ENCODE results near the gene CDKAL1. TPM values are rescaled to one million over a fixed set of nuclear protein-coding genes. Genes with fewer than 3 reads are reported as not detected.

The CDKAL1 gene
- total RNA-seq, 1 experiment from 2014 or later, result 16.1 TPM

- Histone ChIP-seq H3K36me3 (ENCODE audit: low read depth) (no peaks in the 10 kb centered on the region), H3K27ac (no peak overlapping the region), H3K4me3 (no peak overlapping the region), H3K79me2 (ENCODE audit: low read depth) (no peaks in the 10 kb centered on the region), H3K9me2 (ENCODE audit: insufficient read depth) (no peaks in the 10 kb centered on the region), H4K20me1 (ENCODE audit: insufficient read depth) (no peaks in the 10 kb centered on the region), H2AFZ (no peak overlapping the region), H3K4me1 (replicated peaks; ENCODE audit: insufficient read depth) (peaks cover 10% of the 10 kb centered on the region; the same call in 1 of the 2 replicates), H3K27me3 (ENCODE audit: insufficient read depth, low read depth) (no peaks in the 10 kb centered on the region), H3F3A (ENCODE audit: insufficient read depth, low read depth) (no peaks in the 10 kb centered on the region), H3K9me3 (ENCODE audit: insufficient read depth, low read depth) (no peaks in the 10 kb centered on the region), H3K4me2 (no peak overlapping the region)
- intact Hi-C loops (cut with micrococcal nuclease; ENCODE audit: unreplicated experiment), result no loop called here
- no peak for DNase-seq
- CTCF ChIA-PET, result no interaction called here
- TF ChIP-seq EZH2 (IDR thresholded peaks at IDR 0.05; ENCODE audit: low read depth), result no peak
- TF ChIP-seq CTCF (conservative IDR thresholded peaks at IDR 0.05), result no peak
- no TSS peak for BruUV-seq (replicated peaks)
- POLR2A ChIA-PET (ENCODE audit: unreplicated experiment), result no interaction called here
These were observed 41.6 kb downstream of the CDKAL1 start for GRCh38 chr6:20575704-20576451.

GRCh38 chr6:20577173-20577688 lies 43.0 kb downstream of the CDKAL1 start:
- BruUV-seq (replicated peaks), result no TSS peak
- DNase-seq, result no peak
- Histone ChIP-seq H3K27me3 (ENCODE audit: insufficient read depth, low read depth) (no peaks in the 10 kb centered on the region), H3F3A (ENCODE audit: insufficient read depth, low read depth) (no peaks in the 10 kb centered on the region), H3K9me3 (ENCODE audit: insufficient read depth, low read depth) (no peaks in the 10 kb centered on the region), H3K4me1 (replicated peaks; ENCODE audit: insufficient read depth) (peaks cover 10% of the 10 kb centered on the region; the same call in 1 of the 2 replicates), H3K9me2 (ENCODE audit: insufficient read depth) (no peaks in the 10 kb centered on the region), H3K36me3 (ENCODE audit: low read depth) (no peaks in the 10 kb centered on the region), H4K20me1 (ENCODE audit: insufficient read depth) (no peaks in the 10 kb centered on the region), H3K79me2 (ENCODE audit: low read depth) (no peaks in the 10 kb centered on the region), H3K27ac (no peak overlapping the region), H3K4me2 (no peak overlapping the region), H2AFZ (no peak overlapping the region), H3K4me3 (no peak overlapping the region)
- CTCF ChIA-PET, result no interaction called here
- TF ChIP-seq CTCF (conservative IDR thresholded peaks at IDR 0.05) (no peak), EZH2 (IDR thresholded peaks at IDR 0.05; ENCODE audit: low read depth) (no peak)
- intact Hi-C loops (cut with micrococcal nuclease; ENCODE audit: unreplicated experiment), result no loop called here
- POLR2A ChIA-PET (ENCODE audit: unreplicated experiment), result no interaction called here

GRCh38 chr6:20581070-20581469 lies 46.8 kb downstream of the CDKAL1 start:
- intact Hi-C loops (cut with micrococcal nuclease; ENCODE audit: unreplicated experiment), result no loop called here
- no peak overlapping the region for H3K27ac ChIP-seq
- DNase-seq, result no peak
- no peaks in the 10 kb centered on the region for H3K27me3 ChIP-seq (ENCODE audit: insufficient read depth, low read depth)
- no peaks in the 10 kb centered on the region for H3K9me2 ChIP-seq (ENCODE audit: insufficient read depth)
- no peaks in the 10 kb centered on the region for H3K79me2 ChIP-seq (ENCODE audit: low read depth)
- CTCF ChIA-PET, result no interaction called here
- H3K9me3 ChIP-seq (ENCODE audit: insufficient read depth, low read depth), result no peaks in the 10 kb centered on the region
- H3F3A ChIP-seq (ENCODE audit: insufficient read depth, low read depth), result no peaks in the 10 kb centered on the region
- no peaks in the 10 kb centered on the region for H4K20me1 ChIP-seq (ENCODE audit: insufficient read depth)
- H3K36me3 ChIP-seq (ENCODE audit: low read depth), result no peaks in the 10 kb centered on the region
- TF ChIP-seq CTCF (conservative IDR thresholded peaks at IDR 0.05) (no peak), EZH2 (IDR thresholded peaks at IDR 0.05; ENCODE audit: low read depth) (no peak)
- no peak overlapping the region for H3K4me3 ChIP-seq
- POLR2A ChIA-PET (ENCODE audit: unreplicated experiment), result no interaction called here
- no TSS peak for BruUV-seq (replicated peaks)
- H3K4me2 ChIP-seq, result no peak overlapping the region
- no peak overlapping the region for H2AFZ ChIP-seq
- H3K4me1 ChIP-seq (replicated peaks; ENCODE audit: insufficient read depth), result no peaks in the 10 kb centered on the region
